Left lung (tissue), 10 donors: ENCODE results near the gene SLC22A13. TPM values are rescaled to one million over a fixed set of nuclear protein-coding genes. Genes with fewer than 3 reads are reported as not detected.

Experiments used
- ATAC-seq: fragments of 200-7000 bp; cut with Tn5 transposase; one replicate; pipeline ENCODE4 v1.9.1; 2020; ENCODE audit warnings: moderate library complexity
- DNase-seq, 4 donors: peaks; one replicate each; pipeline ENCODE4 v3.0.0-alpha.2; 2013 to 2020
- H3K27ac ChIP-seq, 2 donors: fragments of 200-600 bp; sonication (generic) in 1 of 2; one replicate each; pipeline versions ENCODE4 v1.5.0 to v1.8.0; 2020 to 2021
- H3K27me3 ChIP-seq, 2 donors: fragments of 200-600 bp; sonication (generic) in 1 of 2; one replicate each; pipeline versions ENCODE4 v1.5.0 to v1.8.0; 2020 to 2021
- H3K36me3 ChIP-seq, 2 donors: fragments of 200-600 bp; sonication (generic) in 1 of 2; one replicate each; pipeline versions ENCODE4 v1.5.0 to v1.8.0; 2020 to 2021
- H3K4me1 ChIP-seq, 2 donors: fragments of 200-600 bp; one replicate each; pipeline ENCODE4 v1.8.0; 2021
- H3K4me3 ChIP-seq, 2 donors: fragments of 200-600 bp; sonication (generic) in 1 of 2; one replicate each; pipeline versions ENCODE4 v1.5.0 to v1.8.0; 2020 to 2021; ENCODE audit warnings: mild to moderate bottlenecking in 1 of 2
- H3K9me3 ChIP-seq, 2 donors: fragments of 200-600 bp; sonication (generic) in 1 of 2; one replicate each; pipeline versions ENCODE4 v1.5.0 to v1.8.0; 2020 to 2021
- CTCF ChIP-seq, 2 donors: fragments of 200-600 bp; sonication (generic) in 1 of 2; IDR thresholded peaks; one replicate each; pipeline versions ENCODE4 v1.5.0 to v1.8.0; 2021; ENCODE audit warnings: antibody characterized with exemption in 2 of 2
- intact Hi-C, 2 donors: fragments of 100-400 bp; cut with DNase I; formaldehyde crosslinking; loops; one replicate each; pipeline versions ENCODE4 v1.11.2 to v1.14.2; 2022
- polyA plus RNA-seq, 6 donors: library from polyadenylated mRNA; unstranded; fragments of 120-200 nt; gene quantifications; one replicate each; pipeline ENCODE4 v1.2.1, GENCODE V29; 2013; ENCODE audit not compliant: insufficient read length in 6 of 6
- total RNA-seq, 2 donors: library from RNA; stranded (reverse); fragmentation: NEBNext Ultra II Directional; extraction: Animal tissue kit (Norgen Biotek cat#: 25700); gene quantifications; one replicate each; pipeline ENCODE4 v1.2.1, GENCODE V29; 2021
- donor health status: DM: no; HTN: yes; CAD: no.
- donor health status: DM: no; HTN: no; CAD: no.

Gene SLC22A13
- total and polyA plus RNA-seq, 8 donors = 0.11 to 0.68 (median 0.36) TPM

GRCh38 chr3:38274864-38275649 is 9.4 kb downstream of the SLC22A13 start:
- Histone ChIP-seq H3K4me3 (no peak overlapping the region), H3K4me1 (no peaks in the 10 kb centered on the region), H3K36me3 (peaks cover 0 to 22% of the 10 kb centered on the region in 2 donors), H3K27me3 (no peaks in the 10 kb centered on the region), H3K27ac (no peak overlapping the region), H3K9me3 (no peaks in the 10 kb centered on the region)
- intact Hi-C loops = no loop called here
- ATAC-seq (no peak), DNase-seq (peak in 1 of 4 donors; percentile 51)
- no peak for TF ChIP-seq CTCF (IDR thresholded peaks at IDR 0.05)

- Histone ChIP-seq H3K4me3 (no peak overlapping the region), H3K9me3 (no peaks in the 10 kb centered on the region), H3K4me1 (no peaks in the 10 kb centered on the region), H3K36me3 (peaks cover 0 to 22% of the 10 kb centered on the region in 2 donors), H3K27me3 (no peaks in the 10 kb centered on the region), H3K27ac (no peak overlapping the region)
- ATAC-seq = no peak
- intact Hi-C loops = no loop called here
- TF ChIP-seq CTCF (IDR thresholded peaks at IDR 0.05) = no peak
- no peak for DNase-seq
Measured at GRCh38 chr3:38275658-38276057, 10.0 kb downstream of the SLC22A13 start.

GRCh38 chr3:38276081-38276916 is 10.7 kb downstream of the SLC22A13 start:
- H3K27ac ChIP-seq = no peak overlapping the region
- H3K4me1 ChIP-seq = no peaks in the 10 kb centered on the region
- TF ChIP-seq CTCF (IDR thresholded peaks at IDR 0.05) = no peak
- intact Hi-C loops = no loop called here
- H3K27me3 ChIP-seq = no peaks in the 10 kb centered on the region
- no peak overlapping the region for H3K4me3 ChIP-seq
- no peaks in the 10 kb centered on the region for H3K9me3 ChIP-seq
- ATAC-seq (no peak), DNase-seq (peak in 1 of 4 donors; percentile 45)
- peaks cover 0 to 22% of the 10 kb centered on the region in 2 donors for H3K36me3 ChIP-seq

- DNase-seq (peak in 1 of 4 donors; percentile 60), ATAC-seq (no peak)
- no peak overlapping the region for H3K27ac ChIP-seq
- H3K36me3 ChIP-seq = peaks cover 0 to 22% of the 10 kb centered on the region in 2 donors
- H3K9me3 ChIP-seq = no peaks in the 10 kb centered on the region
- H3K4me1 ChIP-seq = no peaks in the 10 kb centered on the region
- intact Hi-C loops = no loop called here
- H3K4me3 ChIP-seq = no peak overlapping the region
- no peaks in the 10 kb centered on the region for H3K27me3 ChIP-seq
- TF ChIP-seq CTCF (IDR thresholded peaks at IDR 0.05) = no peak
Measured at GRCh38 chr3:38276917-38277630, 11.5 kb downstream of the SLC22A13 start.
